Endothelial cell (in vitro differentiated cells): ENCODE results near the gene SESN2. TPM values are rescaled to one million over a fixed set of nuclear protein-coding genes. Genes with fewer than 3 reads are reported as not detected.

Source experiments
- DNase-seq: peaks from one replicate; pipeline ENCODE4 v3.0.0; 2021; ENCODE audit warnings: low spot score
- H3K27ac Mint-ChIP-seq: one replicate; pipeline ENCODE4 v1.8.0; 2021; ENCODE audit warnings: mixed read lengths, inconsistent platforms; ENCODE audit not compliant: unreplicated experiment
- H3K27me3 Mint-ChIP-seq: one replicate; pipeline ENCODE4 v1.8.0; 2021; ENCODE audit warnings: mild to moderate bottlenecking, moderate library complexity, mixed read lengths, inconsistent platforms; ENCODE audit not compliant: unreplicated experiment
- H3K36me3 Mint-ChIP-seq: one replicate; pipeline ENCODE4 v1.8.0; 2021; ENCODE audit warnings: mild to moderate bottlenecking, low read depth, mixed read lengths, inconsistent platforms; ENCODE audit not compliant: unreplicated experiment
- H3K4me1 Mint-ChIP-seq: one replicate; pipeline ENCODE4 v1.8.0; 2021; ENCODE audit warnings: mild to moderate bottlenecking, mixed read lengths, inconsistent platforms; ENCODE audit not compliant: unreplicated experiment
- H3K4me3 Mint-ChIP-seq: one replicate; pipeline ENCODE4 v1.8.0; 2021; ENCODE audit warnings: mild to moderate bottlenecking, mixed read lengths, inconsistent platforms; ENCODE audit not compliant: unreplicated experiment
- H3K9me3 Mint-ChIP-seq: one replicate; pipeline ENCODE4 v1.8.0; 2021; ENCODE audit warnings: mixed read lengths, inconsistent platforms; ENCODE audit not compliant: unreplicated experiment
- CTCF ChIP-seq: fragments of 200-600 bp; sonication (generic); IDR thresholded peaks from one replicate; pipeline ENCODE4 v1.5.0; 2021; ENCODE audit warnings: antibody characterized with exemption; ENCODE audit not compliant: unreplicated experiment
- long read RNA-seq: library from polyadenylated mRNA; unstranded; transcript quantifications from one replicate; pipeline ENCODE4 v2.0.0, GENCODE V29; 2020; ENCODE audit not compliant: unreplicated experiment
- total RNA-seq: library from RNA; stranded (reverse); fragmentation: NEBNext Ultra II Directional; extraction: Animal tissue kit (Norgen Biotek cat#: 25700); gene quantifications from one replicate; pipeline ENCODE4 v1.2.1, GENCODE V29; 2021; ENCODE audit not compliant: unreplicated experiment

The SESN2 gene, protein sequence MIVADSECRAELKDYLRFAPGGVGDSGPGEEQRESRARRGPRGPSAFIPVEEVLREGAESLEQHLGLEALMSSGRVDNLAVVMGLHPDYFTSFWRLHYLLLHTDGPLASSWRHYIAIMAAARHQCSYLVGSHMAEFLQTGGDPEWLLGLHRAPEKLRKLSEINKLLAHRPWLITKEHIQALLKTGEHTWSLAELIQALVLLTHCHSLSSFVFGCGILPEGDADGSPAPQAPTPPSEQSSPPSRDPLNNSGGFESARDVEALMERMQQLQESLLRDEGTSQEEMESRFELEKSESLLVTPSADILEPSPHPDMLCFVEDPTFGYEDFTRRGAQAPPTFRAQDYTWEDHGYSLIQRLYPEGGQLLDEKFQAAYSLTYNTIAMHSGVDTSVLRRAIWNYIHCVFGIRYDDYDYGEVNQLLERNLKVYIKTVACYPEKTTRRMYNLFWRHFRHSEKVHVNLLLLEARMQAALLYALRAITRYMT
- 31.0 TPM for total RNA-seq
- long read RNA-seq, transcript SESN2-201 (10 exons, 3,453 nt), result major isoform, 29 of 37 reads
- long read RNA-seq, partial matches to known transcripts, result 4 of 37 reads
- long read RNA-seq, other reads (novel, unspliced or antisense), result 4 of 37 reads

DNA sequence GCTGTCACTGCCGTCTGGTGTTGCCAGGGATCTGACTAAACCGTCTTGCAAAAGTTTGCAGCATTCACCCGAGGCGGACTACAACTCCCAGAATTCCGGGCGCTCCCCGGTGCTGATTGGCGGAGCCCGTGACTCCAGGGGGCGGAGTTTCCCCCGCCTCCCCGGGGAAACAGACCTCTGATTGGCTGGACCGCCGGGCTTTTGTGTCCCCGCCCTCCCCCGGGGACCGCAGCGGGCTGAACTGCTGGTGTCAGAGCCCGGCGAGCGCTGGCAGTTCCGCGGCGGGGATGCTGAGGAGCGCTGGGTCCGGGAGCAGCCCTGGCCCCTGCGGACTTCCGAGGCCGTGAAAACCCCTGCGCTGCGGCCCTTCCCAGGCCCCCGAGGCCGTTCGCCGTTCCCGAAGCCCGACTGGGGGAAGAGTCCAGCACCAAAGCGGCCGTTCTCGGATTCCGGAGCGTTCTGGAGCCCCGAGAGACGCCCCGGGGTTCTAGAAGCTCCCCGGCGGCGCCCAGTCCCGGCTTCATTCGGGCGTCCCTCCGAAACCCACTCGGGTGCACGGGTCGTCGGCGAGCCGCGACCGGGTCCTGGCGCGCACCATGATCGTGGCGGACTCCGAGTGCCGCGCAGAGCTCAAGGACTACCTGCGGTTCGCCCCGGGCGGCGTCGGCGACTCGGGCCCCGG lies at the start of gene SESN2:
Gene SESN2 (plus strand): TSS at position 267 of the 682 bp plus-strand sequence. CDS start 330 bp downstream, at position 597.
- TF ChIP-seq CTCF, result no peak
- Mint-ChIP-seq H3K4me1 (peaks cover 22% of the 10 kb centered on the region), H3K36me3 (peaks cover 4% of the 10 kb centered on the region), H3K4me3 (peak within 1 kb of the TSS; percentile 85), H3K27me3 (peaks cover 13% of the 10 kb centered on the region), H3K27ac (peak within 1 kb of the TSS; percentile 55), H3K9me3 (no peaks in the 10 kb centered on the region)
- DNase-seq, result peak; percentile 100

GRCh38 chr1:28209700-28210099 lies 49.6 kb upstream of the SESN2 start:
- no peak for DNase-seq
- Mint-ChIP-seq H3K36me3 (peaks cover 11% of the 10 kb centered on the region), H3K4me1 (no peaks in the 10 kb centered on the region), H3K4me3 (no peak overlapping the region), H3K9me3 (no peaks in the 10 kb centered on the region), H3K27ac (no peak overlapping the region), H3K27me3 (no peaks in the 10 kb centered on the region)
- no peak for TF ChIP-seq CTCF

GRCh38 chr1:28213315-28213714 lies 46.0 kb upstream of the SESN2 start:
- no peak overlapping the region for H3K27ac Mint-ChIP-seq
- peaks cover 4% of the 10 kb centered on the region for H3K36me3 Mint-ChIP-seq
- no peak for TF ChIP-seq CTCF
- H3K4me1 Mint-ChIP-seq, result no peaks in the 10 kb centered on the region
- no peak for DNase-seq
- H3K4me3 Mint-ChIP-seq, result no peak overlapping the region
- no peaks in the 10 kb centered on the region for H3K9me3 Mint-ChIP-seq
- H3K27me3 Mint-ChIP-seq, result no peaks in the 10 kb centered on the region

- H3K4me1 Mint-ChIP-seq, result peaks cover 10% of the 10 kb centered on the region
- no peak overlapping the region for H3K4me3 Mint-ChIP-seq
- H3K9me3 Mint-ChIP-seq, result no peaks in the 10 kb centered on the region
- no peaks in the 10 kb centered on the region for H3K27me3 Mint-ChIP-seq
- TF ChIP-seq CTCF, result no peak
- DNase-seq, result no peak
- peaks cover 15% of the 10 kb centered on the region for H3K36me3 Mint-ChIP-seq
- no peak overlapping the region for H3K27ac Mint-ChIP-seq
Measured at GRCh38 chr1:28229089-28229488, 30.2 kb upstream of the SESN2 start.
